ENCODE results near the gene ATP6V1B1.

Gene ATP6V1B1

GRCh38 chr2:70902067-70902442, 33.6 kb upstream of the ATP6V1B1 start:
- FAIRE-seq, result no peak

- FAIRE-seq, result no peak
Observed at GRCh38 chr2:70902579-70902978, 33.1 kb upstream of the ATP6V1B1 start.

GRCh38 chr2:70903171-70903570, 32.5 kb upstream of the ATP6V1B1 start:
- no peak for FAIRE-seq

GRCh38 chr2:70903641-70904340, 31.9 kb upstream of the ATP6V1B1 start:
- no peak for FAIRE-seq

GRCh38 chr2:70904371-70905216, 31.1 kb upstream of the ATP6V1B1 start:
- FAIRE-seq, result no peak

GRCh38 chr2:70905443-70906421, 30.0 kb upstream of the ATP6V1B1 start:
- no peak for FAIRE-seq

- no peak for FAIRE-seq
Observed at GRCh38 chr2:70906439-70907005, 29.2 kb upstream of the ATP6V1B1 start.

GRCh38 chr2:70907130-70908057, 28.3 kb upstream of the ATP6V1B1 start:
- FAIRE-seq, result no peak

- FAIRE-seq, result no peak
Observed at GRCh38 chr2:70916291-70916690, 19.4 kb upstream of the ATP6V1B1 start.

- FAIRE-seq, result no peak
Observed at GRCh38 chr2:70918016-70918415, 17.7 kb upstream of the ATP6V1B1 start.

- FAIRE-seq, result no peak
Observed at GRCh38 chr2:70919672-70920366, 15.9 kb upstream of the ATP6V1B1 start.

GRCh38 chr2:70920367-70920715, 15.4 kb upstream of the ATP6V1B1 start:
- FAIRE-seq, result no peak

- no peak for FAIRE-seq
Observed at GRCh38 chr2:70921031-70921430, 14.7 kb upstream of the ATP6V1B1 start.

- FAIRE-seq, result no peak
Observed at GRCh38 chr2:70921839-70922234, 13.9 kb upstream of the ATP6V1B1 start.

- no peak for FAIRE-seq
Observed at GRCh38 chr2:70922235-70923234, 13.2 kb upstream of the ATP6V1B1 start.

- no peak for FAIRE-seq
Observed at GRCh38 chr2:70923378-70924015, 12.2 kb upstream of the ATP6V1B1 start.

- FAIRE-seq, result no peak
Observed at GRCh38 chr2:70926042-70926441, 9.7 kb upstream of the ATP6V1B1 start.

GRCh38 chr2:70927138-70927537, 8.6 kb upstream of the ATP6V1B1 start:
- no peak for FAIRE-seq

GRCh38 chr2:70927641-70928040, 8.1 kb upstream of the ATP6V1B1 start:
- no peak for FAIRE-seq

Data from islet of Langerhans (tissue), 1 donor.